SU-DHL-6 (cell line): ENCODE data around the gene SCUBE1.

Experiments used
- H2AFZ ChIP-seq: fragments of 200-600 bp; sonication (generic); 2 replicates; pipeline ENCODE4 v1.6.1; 2014; ENCODE audit warnings: low read depth, mild to moderate bottlenecking, moderate library complexity, mixed read lengths, antibody characterized with exemption, low read length; ENCODE audit not compliant: severe bottlenecking
- H3F3A ChIP-seq: fragments of 200-600 bp; shearing (Covaris generic); 2 replicates; pipeline ENCODE4 v1.6.0; 2016; ENCODE audit warnings: antibody characterized with exemption, mild to moderate bottlenecking; ENCODE audit not compliant: insufficient read depth
- H3K27ac ChIP-seq: fragments of 200-600 bp; sonication (generic); 2 replicates; pipeline ENCODE4 v1.5.1; 2016; ENCODE audit warnings: low read depth, mild to moderate bottlenecking, low read length, moderate library complexity, mixed read lengths
- H3K27me3 ChIP-seq: fragments of 200-600 bp; sonication (generic), shearing (Covaris generic); 2 replicates; pipeline ENCODE4 v1.6.0; 2014; ENCODE audit warnings: mild to moderate bottlenecking, low read length
- H3K36me3 ChIP-seq: fragments of 200-600 bp; sonication (generic); 2 replicates; pipeline ENCODE4 v1.6.1; 2014; ENCODE audit warnings: mild to moderate bottlenecking, low read length, mixed read lengths
- H3K4me2 ChIP-seq: fragments of 300-600, 200-600 bp; shearing (Covaris generic), sonication (generic); 2 replicates; pipeline ENCODE4 v1.6.0; 2014; ENCODE audit warnings: low read length, low read depth, mild to moderate bottlenecking; ENCODE audit not compliant: poor library complexity, severe bottlenecking
- H3K4me3 ChIP-seq: fragments of 200-600 bp; sonication (generic); 2 replicates; pipeline ENCODE4 v1.5.1; 2014; ENCODE audit warnings: antibody characterized with exemption, low read length, mild to moderate bottlenecking, mixed read lengths; ENCODE audit not compliant: insufficient read depth, poor library complexity, severe bottlenecking
- H3K79me2 ChIP-seq: fragments of 200-600 bp; sonication (generic); 2 replicates; pipeline ENCODE4 v1.6.1; 2014; ENCODE audit warnings: mild to moderate bottlenecking, low read length, moderate library complexity; ENCODE audit not compliant: insufficient read depth
- H3K9ac ChIP-seq: fragments of 200-600 bp; sonication (generic); 2 replicates; pipeline ENCODE4 v1.7.0; 2014; ENCODE audit warnings: mild to moderate bottlenecking, low read length
- H3K9me2 ChIP-seq: fragments of 200-600 bp; sonication (generic); replicated peaks from 2 replicates; pipeline ENCODE4 v1.6.1; 2014; ENCODE audit warnings: low read length; ENCODE audit not compliant: insufficient read depth
- H3K9me3 ChIP-seq: fragments of 200-600 bp; sonication (generic); 2 replicates; pipeline ENCODE4 v1.6.1; 2014; ENCODE audit warnings: low read length, mixed read lengths; ENCODE audit not compliant: insufficient read depth
- H4K20me1 ChIP-seq: fragments of 200-600 bp; sonication (generic); 2 replicates; pipeline ENCODE4 v1.6.1; 2014; ENCODE audit warnings: low read depth, mild to moderate bottlenecking, antibody characterized with exemption, low read length, moderate library complexity, mixed read lengths
- CTCF ChIP-seq: fragments of 200-600 bp; sonication (generic); IDR thresholded peaks from one replicate; pipeline ENCODE4 v1.5.1; 2017; ENCODE audit warnings: antibody characterized with exemption, mild to moderate bottlenecking, low read length, moderate library complexity; ENCODE audit not compliant: insufficient read depth, poor library complexity, severe bottlenecking
- EZH2phosphoT487 ChIP-seq: fragments of 200-600 bp; sonication (generic), shearing (Covaris generic); conservative IDR thresholded peaks from 2 replicates; pipeline ENCODE4 v1.6.1; 2018; ENCODE audit warnings: mild to moderate bottlenecking, antibody characterized with exemption, low read length, moderate library complexity, mixed read lengths

Gene SCUBE1

GRCh38 chr22:43187171-43188099 is 155.7 kb downstream of the SCUBE1 start:
- Histone ChIP-seq H3F3A (no peaks in the 10 kb centered on the region), H3K4me2 (peak overlapping the region; percentile 92), H3K27me3 (no peaks in the 10 kb centered on the region), H3K27ac (peak overlapping the region; percentile 77), H3K9me2 (no peaks in the 10 kb centered on the region), H2AFZ (peak overlapping the region; percentile 99), H3K4me3 (peak overlapping the region; percentile 73), H3K36me3 (no peaks in the 10 kb centered on the region), H3K79me2 (peaks cover 14% of the 10 kb centered on the region), H3K9ac (peak overlapping the region; percentile 66), H3K9me3 (no peaks in the 10 kb centered on the region), H4K20me1 (no peaks in the 10 kb centered on the region)
- TF ChIP-seq EZH2phosphoT487 = no peak
- peak; percentile 21 for TF ChIP-seq CTCF

- H2AFZ ChIP-seq = peak within 1 kb of the TSS; percentile 99
- no peaks in the 10 kb centered on the region for H3F3A ChIP-seq
- H3K27me3 ChIP-seq = no peaks in the 10 kb centered on the region
- peak within 1 kb of the TSS; percentile 71 for H3K9ac ChIP-seq
- no peaks in the 10 kb centered on the region for H4K20me1 ChIP-seq
- no peaks in the 10 kb centered on the region for H3K9me2 ChIP-seq
- TF ChIP-seq CTCF (no peak), EZH2phosphoT487 (no peak)
- no peaks in the 10 kb centered on the region for H3K36me3 ChIP-seq
- H3K27ac ChIP-seq = peak within 1 kb of the TSS; percentile 77
- peak within 1 kb of the TSS; percentile 83 for H3K4me3 ChIP-seq
- H3K9me3 ChIP-seq = no peaks in the 10 kb centered on the region
- peaks cover 14% of the 10 kb centered on the region for H3K79me2 ChIP-seq
- peak within 1 kb of the TSS; percentile 92 for H3K4me2 ChIP-seq
Observed at GRCh38 chr22:43186272-43187170, 156.7 kb downstream of the SCUBE1 start, which contains the start of gene TTLL12. Gene TTLL12, minus strand, starts transcription at chr22:43187134. Its CDS starts 65 bp downstream, at chr22:43187069.

GRCh38 chr22:43185860-43186261 is 157.3 kb downstream of the SCUBE1 start:
- Histone ChIP-seq H3K4me2 (peak overlapping the region; percentile 80), H3K36me3 (no peaks in the 10 kb centered on the region), H3K4me3 (peak overlapping the region; percentile 83), H3K9ac (peak overlapping the region; percentile 71), H3K9me2 (no peaks in the 10 kb centered on the region), H3K79me2 (peaks cover 14% of the 10 kb centered on the region), H3K9me3 (no peaks in the 10 kb centered on the region), H2AFZ (no peak overlapping the region), H3F3A (no peaks in the 10 kb centered on the region), H3K27me3 (no peaks in the 10 kb centered on the region), H4K20me1 (no peaks in the 10 kb centered on the region), H3K27ac (no peak overlapping the region)
- no peak for TF ChIP-seq EZH2phosphoT487
- no peak for TF ChIP-seq CTCF
